PC-9 (cell line): ENCODE data around the gene AHCYL2. TPM values are rescaled to one million over a fixed set of nuclear protein-coding genes. Genes with fewer than 3 reads are reported as not detected.

Experiments used
- BruUV-seq: library from RNA; stranded (reverse); fragments of 400-500 nt; replicated peaks from 2 replicates; lab custom pipeline; 2021; lab: Mats Ljungman, UMichigan
- CTCF ChIA-PET: fragments of 300-600 bp; sonication (Branson Sonifier 250); formaldehyde crosslinking; loops from one replicate; lab custom pipeline; 2022; ENCODE audit warnings: antibody characterized with exemption; lab: Charles Lee
- POLR2A ChIA-PET: fragments of 300-600 bp; sonication (Branson Sonifier 250); formaldehyde crosslinking; loops from one replicate; lab custom pipeline; 2022; ENCODE audit warnings: antibody characterized with exemption; ENCODE audit not compliant: unreplicated experiment; lab: Charles Lee
- DNase-seq, 2 experiments: peaks; one replicate each; pipeline versions ENCODE4 v3.0.0 to v3.0.0-alpha.2; 2015 to 2022; ENCODE audit warnings: mixed read lengths in 1 of 2
- H2AFZ ChIP-seq: fragments of 200-600 bp; sonication (generic); 2 replicates; pipeline ENCODE4 v1.8.1; 2017; ENCODE audit warnings: antibody characterized with exemption
- H3F3A ChIP-seq: fragments of 200-600 bp; sonication (generic); 2 replicates; pipeline ENCODE4 v1.8.1; 2017; ENCODE audit warnings: antibody characterized with exemption, mild to moderate bottlenecking, low read depth; ENCODE audit not compliant: insufficient read depth
- H3K27ac ChIP-seq: fragments of 200-600 bp; sonication (generic); 2 replicates; pipeline ENCODE4 v1.6.1; 2016; ENCODE audit warnings: mixed run types
- H3K27me3 ChIP-seq: fragments of 200-600 bp; sonication (generic); 2 replicates; pipeline ENCODE4 v1.6.1; 2016; ENCODE audit warnings: low read depth, mixed run types; ENCODE audit not compliant: insufficient read depth
- H3K36me3 ChIP-seq: fragments of 200-600 bp; sonication (generic); 2 replicates; pipeline ENCODE4 v1.6.1; 2016; ENCODE audit warnings: low read depth, mixed run types
- H3K4me1 ChIP-seq: fragments of 200-600 bp; sonication (generic); replicated peaks from 2 replicates; pipeline ENCODE4 v1.6.1; 2016; ENCODE audit warnings: mixed run types; ENCODE audit not compliant: insufficient read depth
- H3K4me2 ChIP-seq: fragments of 200-600 bp; sonication (generic); 2 replicates; pipeline ENCODE4 v1.6.1; 2017; ENCODE audit warnings: mixed run types
- H3K4me3 ChIP-seq: fragments of 200-600 bp; sonication (generic); 2 replicates; pipeline ENCODE4 v1.6.1; 2016; ENCODE audit warnings: mixed run types
- H3K79me2 ChIP-seq: fragments of 200-600 bp; sonication (generic); 2 replicates; pipeline ENCODE4 v1.6.1; 2017; ENCODE audit warnings: low read depth, mixed run types
- H3K9me2 ChIP-seq: fragments of 200-600 bp; sonication (generic); 2 replicates; pipeline ENCODE4 v1.8.1; 2017; ENCODE audit warnings: mild to moderate bottlenecking; ENCODE audit not compliant: insufficient read depth
- H3K9me3 ChIP-seq: fragments of 200-600 bp; sonication (generic); 2 replicates; pipeline ENCODE4 v1.8.1; 2016; ENCODE audit warnings: low read depth; ENCODE audit not compliant: insufficient read depth
- H4K20me1 ChIP-seq: fragments of 200-600 bp; sonication (generic); 2 replicates; pipeline ENCODE4 v1.8.1; 2017; ENCODE audit not compliant: insufficient read depth
- CTCF ChIP-seq: fragments of 200-600 bp; sonication (generic); conservative IDR thresholded peaks from 2 replicates; pipeline ENCODE4 v1.6.1; 2017; ENCODE audit warnings: mixed run types, antibody characterized with exemption, mild to moderate bottlenecking, moderate library complexity
- EZH2 ChIP-seq: fragments of 200-600 bp; sonication (generic); IDR thresholded peaks from 2 replicates; pipeline ENCODE4 v1.8.0; 2017; ENCODE audit warnings: antibody characterized with exemption, low read depth
- intact Hi-C: fragments of 100-400 bp; cut with micrococcal nuclease; formaldehyde crosslinking; loops from one replicate; pipeline ENCODE4 v1.10.0; 2022; ENCODE audit not compliant: unreplicated experiment
- total RNA-seq: library from RNA; stranded (reverse); gene quantifications from 2 replicates; pipeline ENCODE4 v1.2.3, GENCODE V29; 2021

The AHCYL2 gene
- total RNA-seq, 1 experiment from 2014 or later = 15.7 TPM

GRCh38 chr7:129238546-129238945 lies 13.7 kb downstream of the AHCYL2 start:
- BruUV-seq = no TSS peak
- intact Hi-C loops = no loop called here
- Histone ChIP-seq H2AFZ (no peak overlapping the region), H3K9me2 (no peaks in the 10 kb centered on the region), H3K27ac (no peak overlapping the region), H3K27me3 (no peaks in the 10 kb centered on the region), H3K79me2 (no peaks in the 10 kb centered on the region), H3K36me3 (no peaks in the 10 kb centered on the region), H3K4me1 (peaks cover 6% of the 10 kb centered on the region; the same call in 1 of the 2 replicates), H3K4me3 (no peak overlapping the region), H3F3A (no peaks in the 10 kb centered on the region), H4K20me1 (no peaks in the 10 kb centered on the region), H3K9me3 (no peaks in the 10 kb centered on the region), H3K4me2 (no peak overlapping the region)
- DNase-seq = no peak
- CTCF ChIA-PET = no interaction called here
- TF ChIP-seq EZH2 (no peak), CTCF (no peak)
- POLR2A ChIA-PET = no interaction called here

GRCh38 chr7:129240119-129240820 lies 15.4 kb downstream of the AHCYL2 start:
- Histone ChIP-seq H3K36me3 (no peaks in the 10 kb centered on the region), H3K4me3 (no peak overlapping the region), H2AFZ (no peak overlapping the region), H3K4me1 (no peaks in the 10 kb centered on the region), H3K9me2 (no peaks in the 10 kb centered on the region), H3K4me2 (no peak overlapping the region), H3K9me3 (no peaks in the 10 kb centered on the region), H3K79me2 (no peaks in the 10 kb centered on the region), H4K20me1 (no peaks in the 10 kb centered on the region), H3F3A (no peaks in the 10 kb centered on the region), H3K27ac (no peak overlapping the region), H3K27me3 (no peaks in the 10 kb centered on the region)
- DNase-seq = no peak
- CTCF ChIA-PET = no interaction called here
- POLR2A ChIA-PET = interaction anchor here (0.6 kb wide), 1 partner anchor 406 kb away, joined by 3 read pairs; no protein-coding TSS in a partner anchor
- intact Hi-C loops = no loop called here
- TF ChIP-seq EZH2 (no peak), CTCF (no peak)
- no TSS peak for BruUV-seq

GRCh38 chr7:129244220-129244619 lies 19.4 kb downstream of the AHCYL2 start:
- DNase-seq = no peak
- intact Hi-C loops = no loop called here
- H3K36me3 ChIP-seq = no peaks in the 10 kb centered on the region
- no peaks in the 10 kb centered on the region for H3K4me1 ChIP-seq
- BruUV-seq = no TSS peak
- H3K4me3 ChIP-seq = no peak overlapping the region
- H3K4me2 ChIP-seq = no peak overlapping the region
- H3K9me3 ChIP-seq = no peaks in the 10 kb centered on the region
- ChIA-PET POLR2A (interaction anchor here (0.6 kb wide), 1 partner anchor 148 kb away, joined by 3 read pairs; no protein-coding TSS in a partner anchor), CTCF (no interaction called here)
- H3K79me2 ChIP-seq = no peaks in the 10 kb centered on the region
- H3K9me2 ChIP-seq = no peaks in the 10 kb centered on the region
- no peaks in the 10 kb centered on the region for H4K20me1 ChIP-seq
- no peaks in the 10 kb centered on the region for H3F3A ChIP-seq
- H2AFZ ChIP-seq = no peak overlapping the region
- TF ChIP-seq EZH2 (no peak), CTCF (no peak)
- no peak overlapping the region for H3K27ac ChIP-seq
- H3K27me3 ChIP-seq = no peaks in the 10 kb centered on the region
